Esophagus muscularis mucosa (tissue), 4 donors: Measurements from ENCODE around the gene ATP8B3.

Source experiments
- CTCF ChIP-seq, 3 experiments: fragments of 200-600 bp in 2 of 3; fragments of 450-650 bp in 1 of 3; sonication (generic) in 2 of 3; IDR thresholded peaks; one replicate each; pipeline ENCODE4 v1.5.1; 2017 to 2019; ENCODE audit warnings: antibody characterized with exemption in 3 of 3, mild to moderate bottlenecking in 2 of 3, moderate library complexity in 1 of 3
- EP300 ChIP-seq: sonication (generic); formaldehyde crosslinking; IDR thresholded peaks from one replicate; pipeline ENCODE4 v1.6.1; 2017; ENCODE audit warnings: antibody characterized with exemption
- POLR2A ChIP-seq: fragments of 450-650 bp; IDR thresholded peaks from one replicate; pipeline ENCODE4 v1.6.1; 2017; ENCODE audit warnings: antibody characterized with exemption, moderate library complexity, mild to moderate bottlenecking, low read depth

GRCh38 chr19:1824252-1824622 lies 12.2 kb upstream of the ATP8B3 start:
- no peak for TF ChIP-seq CTCF (IDR thresholded peaks at IDR 0.05)
- no peak for TF ChIP-seq EP300
- TF ChIP-seq POLR2A, result no peak
